ENCODE data around the gene P2RY2.
"Not testable (repeated sequence)": the region's sequence is repeated elsewhere in the genome, so short reads cannot be mapped to it uniquely, and the experiment has no call there.

P2RY2 gene

GRCh38 chr11:73266646-73267020 lies 48.6 kb downstream of the P2RY2 start:
- no peak for DNase-seq (ENCODE audit: low spot score)

- no peak for DNase-seq (ENCODE audit: low spot score)
These were observed 49.2 kb downstream of the P2RY2 start for GRCh38 chr11:73267122-73267846.

- no peak for DNase-seq (ENCODE audit: low spot score)
These were observed 49.9 kb downstream of the P2RY2 start for GRCh38 chr11:73267906-73268540.

GRCh38 chr11:73268671-73269271 lies 50.7 kb downstream of the P2RY2 start:
- no peak for DNase-seq (ENCODE audit: low spot score)

GRCh38 chr11:73269459-73270015 lies 51.5 kb downstream of the P2RY2 start:
- no peak for DNase-seq (ENCODE audit: low spot score)

GRCh38 chr11:73270016-73270854 lies 52.2 kb downstream of the P2RY2 start:
- DNase-seq (ENCODE audit: low spot score): peak; percentile 47

GRCh38 chr11:73270855-73271477 lies 52.9 kb downstream of the P2RY2 start:
- DNase-seq (ENCODE audit: low spot score): no peak

- DNase-seq (ENCODE audit: low spot score): not testable (repeated sequence)
These were observed 53.4 kb downstream of the P2RY2 start for GRCh38 chr11:73271478-73271865.

GRCh38 chr11:73271936-73272679 lies 54.0 kb downstream of the P2RY2 start, which contains the start of gene P2RY6:
Gene P2RY6 (plus strand): TSS chr11:73272338. CDS start chr11:73296519, 24,181 bp downstream.
- DNase-seq (ENCODE audit: low spot score): peak; percentile 79

- DNase-seq (ENCODE audit: low spot score): no peak
These were observed 54.6 kb downstream of the P2RY2 start for GRCh38 chr11:73272680-73273038.

- no peak for DNase-seq (ENCODE audit: low spot score)
These were observed 55.3 kb downstream of the P2RY2 start for GRCh38 chr11:73273222-73273895.

- DNase-seq (ENCODE audit: low spot score): not testable (repeated sequence)
These were observed 56.1 kb downstream of the P2RY2 start for GRCh38 chr11:73274191-73274590.

GRCh38 chr11:73274722-73275380 lies 56.8 kb downstream of the P2RY2 start:
- DNase-seq (ENCODE audit: low spot score): no peak

- no peak for DNase-seq (ENCODE audit: low spot score)
These were observed 57.3 kb downstream of the P2RY2 start for GRCh38 chr11:73275381-73275750.

- peak; percentile 40 for DNase-seq (ENCODE audit: low spot score)
These were observed 59.4 kb downstream of the P2RY2 start for GRCh38 chr11:73277467-73277866.

GRCh38 chr11:73280626-73281025 lies 62.5 kb downstream of the P2RY2 start:
- DNase-seq (ENCODE audit: low spot score): no peak

GRCh38 chr11:73281201-73281741 lies 63.2 kb downstream of the P2RY2 start:
- no peak for DNase-seq (ENCODE audit: low spot score)

GRCh38 chr11:73281796-73282660 lies 63.9 kb downstream of the P2RY2 start:
- no peak for DNase-seq (ENCODE audit: low spot score)
